SK-MEL-5 (cell line): ENCODE results near the gene EME1. TPM values are rescaled to one million over a fixed set of nuclear protein-coding genes. Genes with fewer than 3 reads are reported as not detected.
"Not testable (repeated sequence)": the region's sequence is repeated elsewhere in the genome, so short reads cannot be mapped to it uniquely, and the experiment has no call there.

Experiments
- DNase-seq: peaks from one replicate; pipeline ENCODE4 v3.0.0-alpha.2; 2016; ENCODE audit warnings: low read depth, low spot score
- in situ Hi-C: cut with HindIII; loops from 2 replicates; pipeline ENCODE4 v1.10.0; 2016; ENCODE audit warnings: low sequenced_read_pairs, high pct_unique_total_duplicates, low pct_unique_long_range_greater_than_20kb
- polyA plus RNA-seq, 2 experiments: library from polyadenylated mRNA; depleted of rRNA; stranded (reverse); fragments of >200 nt; gene quantifications; 2 replicates each; pipeline ENCODE4 v1.2.3, GENCODE V29; 2015
- total RNA-seq: library from RNA; depleted of rRNA; stranded (reverse); fragments of >200 nt; shearing (Covaris generic); gene quantifications from 2 replicates; pipeline ENCODE4 v1.2.3, GENCODE V29; 2014; rRNA removed

Gene EME1, protein sequence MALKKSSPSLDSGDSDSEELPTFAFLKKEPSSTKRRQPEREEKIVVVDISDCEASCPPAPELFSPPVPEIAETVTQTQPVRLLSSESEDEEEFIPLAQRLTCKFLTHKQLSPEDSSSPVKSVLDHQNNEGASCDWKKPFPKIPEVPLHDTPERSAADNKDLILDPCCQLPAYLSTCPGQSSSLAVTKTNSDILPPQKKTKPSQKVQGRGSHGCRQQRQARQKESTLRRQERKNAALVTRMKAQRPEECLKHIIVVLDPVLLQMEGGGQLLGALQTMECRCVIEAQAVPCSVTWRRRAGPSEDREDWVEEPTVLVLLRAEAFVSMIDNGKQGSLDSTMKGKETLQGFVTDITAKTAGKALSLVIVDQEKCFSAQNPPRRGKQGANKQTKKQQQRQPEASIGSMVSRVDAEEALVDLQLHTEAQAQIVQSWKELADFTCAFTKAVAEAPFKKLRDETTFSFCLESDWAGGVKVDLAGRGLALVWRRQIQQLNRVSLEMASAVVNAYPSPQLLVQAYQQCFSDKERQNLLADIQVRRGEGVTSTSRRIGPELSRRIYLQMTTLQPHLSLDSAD
- total RNA-seq, result 9.9 and 13.0 TPM in 2 replicates
- 6.6 and 9.7 TPM in 2 replicates for polyA plus RNA-seq (2015; cell fraction: cytosol; rRNA removed)
- 145 and 164 TPM in 2 replicates for polyA plus RNA-seq (2015; cell fraction: nucleus; rRNA removed)

DNA sequence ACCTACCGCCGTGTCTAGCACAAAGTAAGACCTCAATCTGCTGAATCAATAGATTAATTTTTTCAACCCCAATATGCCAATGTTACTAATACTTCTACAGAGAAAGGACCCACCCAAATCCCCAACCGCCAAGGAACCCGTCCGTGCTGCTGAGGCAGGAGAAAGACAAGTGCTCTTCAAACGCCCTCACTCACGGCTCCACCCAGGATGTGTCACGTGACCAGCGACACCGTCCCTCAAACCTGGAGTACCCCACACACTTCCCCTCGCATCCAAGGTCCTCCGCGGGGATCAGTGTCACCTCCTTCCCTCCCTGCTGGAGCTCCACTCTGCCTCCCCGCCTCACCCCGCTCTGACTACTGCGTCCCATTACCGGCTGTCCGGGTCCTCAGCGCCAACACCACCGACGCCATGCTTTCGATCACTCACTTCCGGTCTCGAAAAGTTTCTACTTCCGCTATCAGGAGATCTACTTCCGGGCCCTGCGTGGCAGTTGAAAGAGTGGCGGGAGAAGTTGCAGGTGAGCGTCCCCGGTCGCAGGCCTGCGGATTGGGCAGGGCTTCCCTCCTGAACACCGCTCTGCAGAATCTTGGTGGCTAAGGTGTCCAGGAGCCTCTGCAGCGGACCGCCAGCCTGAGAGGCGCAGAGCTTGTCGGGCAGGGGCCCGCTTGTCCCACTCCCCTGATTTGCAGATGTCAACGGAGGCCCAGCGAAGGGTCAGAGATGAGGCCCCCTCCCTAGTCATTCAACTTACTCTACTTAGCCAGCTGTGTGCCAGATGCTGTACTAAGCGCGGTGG, at the start of gene EME1, which contains the start of gene MRPL27:
Gene EME1 (plus strand): TSS at position 472 of the 799 bp plus-strand sequence. CDS start 1,980 bp downstream, outside the sequence.
Gene MRPL27 (minus strand): TSS at position 427 of the 799 bp plus-strand sequence. CDS start 14 bp downstream, at position 413.
- in situ Hi-C loops, result no loop called here
- DNase-seq, result peak; percentile 93

DNA sequence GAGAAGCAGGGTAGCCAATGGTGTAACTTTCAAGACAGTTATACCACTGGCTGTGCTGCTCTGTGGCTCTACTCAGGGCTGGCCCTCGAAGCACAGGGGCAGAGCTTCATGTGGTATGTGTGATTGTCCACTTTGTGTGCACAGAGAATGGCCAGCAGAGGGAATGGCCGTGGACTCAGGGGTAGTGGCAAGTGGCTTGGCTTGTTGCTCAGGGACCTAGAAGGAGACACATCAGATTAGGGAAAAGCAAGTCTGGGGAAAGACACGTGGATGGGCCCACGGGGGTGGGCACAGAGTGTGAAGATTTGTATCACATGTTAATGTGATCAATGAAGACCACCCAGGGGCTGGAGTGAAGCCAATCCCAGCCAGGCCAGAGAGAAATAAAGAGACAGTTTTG, 47.1 kb upstream of the EME1 start:
- in situ Hi-C loops, result no loop called here
- no peak for DNase-seq

DNA sequence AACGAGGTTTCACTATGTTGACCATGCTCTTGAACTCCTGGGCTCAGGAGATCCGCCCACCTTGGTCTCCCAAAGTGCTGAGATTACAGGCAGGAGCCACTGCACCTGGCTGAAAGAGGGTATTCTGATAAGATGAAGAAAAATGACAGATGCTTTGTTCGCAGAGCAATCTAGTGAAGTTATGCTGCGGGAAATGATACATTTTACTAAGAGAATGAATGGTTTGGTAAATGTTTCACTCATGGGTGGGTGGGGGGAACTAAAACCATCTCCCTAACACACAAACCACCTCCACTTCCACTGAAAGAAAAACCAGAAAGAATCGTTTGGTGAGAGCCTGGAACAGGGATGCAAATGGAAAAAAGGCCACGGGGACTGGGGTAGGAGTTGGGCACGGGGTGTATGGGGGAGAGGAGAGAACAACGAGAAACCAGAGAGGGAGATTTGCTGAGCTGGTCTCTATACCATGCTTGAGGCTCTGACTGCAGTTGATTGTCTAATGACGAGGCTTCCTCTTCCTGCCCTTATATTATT, 46.1 kb upstream of the EME1 start:
- DNase-seq, result no peak
- in situ Hi-C loops, result no loop called here

- DNase-seq, result no peak
- in situ Hi-C loops, result no loop called here
These were observed 44.4 kb upstream of the EME1 start for GRCh38 chr17:50328363-50329325.

DNA sequence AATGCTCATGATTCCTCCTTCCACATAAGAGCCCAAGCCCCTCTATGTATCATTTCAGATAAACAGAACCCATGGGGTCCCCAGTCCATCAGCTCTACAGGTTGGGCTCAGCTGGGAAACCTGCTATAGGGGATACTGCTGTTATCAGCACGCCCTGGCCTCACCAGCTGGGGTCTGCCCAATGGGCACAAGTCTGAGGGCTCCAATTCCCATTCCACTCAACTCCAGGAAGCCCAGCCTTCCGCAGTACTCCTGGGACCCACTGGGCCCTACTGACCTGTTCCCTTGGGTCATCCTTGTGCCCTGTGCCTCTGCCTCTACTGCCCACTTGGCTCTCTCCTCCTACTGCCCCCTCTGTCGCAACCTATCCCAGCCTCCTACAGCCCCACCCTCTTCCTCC, 43.3 kb upstream of the EME1 start:
- DNase-seq, result no peak
- in situ Hi-C loops, result no loop called here

DNA sequence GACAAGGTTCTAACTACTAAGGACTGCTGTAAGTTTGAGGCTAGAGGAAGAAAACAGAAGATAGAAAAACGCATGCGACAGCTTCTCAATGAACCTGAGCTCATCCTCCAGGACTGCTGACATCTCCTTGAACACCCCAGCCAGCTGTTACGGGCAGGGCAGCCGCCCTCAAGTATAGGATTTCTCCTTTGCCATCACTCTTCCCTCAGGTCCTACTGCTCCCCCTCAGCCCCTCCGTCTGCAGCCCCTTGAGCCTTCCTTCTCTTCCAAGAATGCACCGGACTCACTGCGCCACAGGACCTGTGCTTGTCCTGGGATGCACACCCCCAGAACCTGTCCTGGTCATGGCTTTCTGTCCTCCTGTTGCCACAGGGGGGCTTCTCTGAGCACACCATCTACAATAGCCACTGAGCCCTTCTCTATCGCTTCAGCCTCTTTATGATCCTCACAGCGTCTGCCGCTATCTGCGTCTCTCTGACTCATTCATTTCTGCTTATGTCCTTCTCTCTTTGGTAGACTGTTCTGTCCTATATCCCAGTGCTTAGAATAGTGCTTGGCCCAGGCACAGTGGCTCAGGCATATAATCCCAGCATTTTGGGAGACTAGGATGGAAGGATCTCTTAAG, 42.8 kb upstream of the EME1 start:
- in situ Hi-C loops, result no loop called here

DNA sequence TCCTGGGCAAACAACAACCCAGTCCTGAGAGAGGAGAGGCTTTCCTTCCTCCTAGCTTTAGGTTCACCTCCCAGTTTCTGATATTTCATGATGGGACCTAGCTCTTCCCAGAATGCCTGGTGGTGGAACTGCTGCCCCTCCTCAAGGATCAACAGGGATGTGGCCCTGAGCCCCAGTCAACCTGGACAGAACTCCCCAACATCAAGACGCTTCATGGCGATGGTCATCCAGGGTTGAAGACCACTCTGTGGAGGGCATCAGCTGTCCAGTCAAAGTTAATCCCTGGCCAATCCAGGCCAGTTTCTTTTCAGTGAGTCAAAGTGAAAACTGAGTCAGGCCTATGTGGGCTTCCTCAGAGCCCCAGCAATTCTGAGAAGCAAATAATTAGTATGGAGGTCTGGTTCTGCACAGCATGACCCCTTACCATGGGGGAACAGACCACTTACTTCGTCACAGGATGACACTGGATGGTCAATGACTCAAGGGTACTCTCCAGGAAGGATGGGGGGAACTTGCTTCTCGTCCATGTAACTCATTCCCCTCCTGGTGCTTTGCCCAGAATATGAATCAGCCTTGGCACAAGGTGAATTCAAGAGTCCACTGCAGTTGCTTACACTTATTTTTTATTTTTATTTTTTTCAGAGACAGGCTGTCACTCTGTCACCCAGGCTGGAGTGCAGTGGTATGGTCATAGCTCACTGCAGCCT, 41.8 kb upstream of the EME1 start:
- no peak for DNase-seq
- in situ Hi-C loops, result no loop called here

More for the DNA sequence above, 42.8 kb upstream of the EME1 start:
- no peak for DNase-seq

DNA sequence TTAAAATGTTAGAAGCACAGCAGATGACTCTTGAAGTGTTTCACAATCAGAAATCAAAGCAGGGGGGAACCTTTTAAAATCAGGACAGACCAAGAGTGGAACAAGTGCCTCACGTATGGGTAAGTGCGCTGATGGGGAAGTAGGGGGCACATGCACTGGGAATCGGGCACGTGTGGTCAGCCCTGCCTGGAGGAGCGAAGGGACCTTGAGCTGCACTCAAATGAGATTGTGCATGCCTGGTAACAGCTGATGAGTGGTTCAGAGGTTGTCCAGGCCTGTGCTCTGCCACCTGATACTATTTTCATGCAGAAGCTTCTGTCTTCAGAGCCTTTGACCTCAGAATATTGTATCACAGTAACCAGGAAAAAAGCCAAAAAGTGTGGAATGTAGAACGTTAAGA, 40.8 kb upstream of the EME1 start:
- DNase-seq, result no peak
- in situ Hi-C loops, result no loop called here

- in situ Hi-C loops, result not testable (repeated sequence)
These were observed 39.6 kb upstream of the EME1 start for GRCh38 chr17:50333291-50334057.

GRCh38 chr17:50337956-50338355, 35.1 kb upstream of the EME1 start:
- DNase-seq, result no peak
- in situ Hi-C loops, result no loop called here

More at GRCh38 chr17:50333291-50334057, 39.6 kb upstream of the EME1 start:
- not testable (repeated sequence) for DNase-seq

- DNase-seq, result no peak
- in situ Hi-C loops, result no loop called here
These were observed 34.4 kb upstream of the EME1 start for GRCh38 chr17:50338645-50339044.

DNA sequence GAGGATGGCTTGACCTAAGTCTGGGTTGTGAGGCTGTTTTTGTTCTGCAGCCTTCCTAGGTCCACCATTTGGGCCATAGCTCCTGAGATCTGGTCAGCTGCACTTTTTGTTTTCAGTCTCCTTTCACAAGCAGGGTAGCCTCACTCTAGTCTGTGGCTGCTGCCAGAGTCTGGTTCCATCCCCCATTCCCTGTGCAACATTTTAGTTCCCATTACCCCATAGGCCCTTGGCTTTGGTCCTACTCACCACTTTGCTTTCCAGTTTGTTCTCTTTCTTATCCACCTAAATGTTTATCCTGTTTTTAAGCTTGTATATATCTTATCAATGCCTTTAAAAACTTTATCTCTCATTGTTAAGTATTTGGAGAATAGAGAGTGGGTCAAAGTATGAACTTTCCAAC, 33.6 kb upstream of the EME1 start:
- in situ Hi-C loops, result no loop called here

DNA sequence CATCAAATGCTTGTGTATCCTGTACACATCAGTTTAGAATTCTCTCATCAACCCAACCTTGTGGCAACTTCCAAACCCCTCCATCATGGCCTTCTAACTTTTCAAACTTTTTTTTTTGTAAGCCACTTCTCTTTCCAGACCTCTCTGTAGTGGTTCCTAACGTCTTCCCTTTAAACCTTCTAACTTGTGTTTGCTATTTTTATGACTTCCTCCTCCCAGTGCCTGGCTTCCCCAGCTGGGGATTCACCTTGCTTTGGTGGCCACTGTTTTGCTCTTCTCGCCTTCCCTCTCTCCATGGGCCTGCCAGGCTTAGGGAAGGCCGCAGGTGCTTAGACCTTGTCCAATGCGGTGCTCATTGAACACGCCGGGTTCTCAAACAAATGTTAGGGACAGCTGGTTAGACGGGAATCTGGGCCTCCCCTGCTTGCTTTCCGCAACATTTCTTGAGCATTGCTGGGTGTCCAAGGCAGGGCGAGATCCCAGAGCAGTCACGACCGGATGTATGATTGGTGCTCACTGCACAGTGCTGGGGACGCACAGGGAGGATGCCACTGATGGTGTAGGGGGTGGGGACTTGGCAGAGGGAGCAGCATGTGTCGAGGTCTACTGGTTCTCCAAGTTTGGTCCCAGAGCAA, 28.2 kb upstream of the EME1 start:
- in situ Hi-C loops, result no loop called here
- no peak for DNase-seq

More for the DNA sequence above, 33.6 kb upstream of the EME1 start:
- DNase-seq, result no peak

- DNase-seq, result peak; percentile 74
- in situ Hi-C loops, result no loop called here
These were observed 27.4 kb upstream of the EME1 start, which contains the start of gene XYLT2 for GRCh38 chr17:50345432-50346312. XYLT2 (plus strand) TSS chr17:50346126; CDS start chr17:50346141, 15 bp downstream.
